GM19351 (cell line): ENCODE results near the gene ADAT3.

Experiments
- ATAC-seq: cut with Tn5 transposase; IDR thresholded peaks from one replicate; pipeline ENCODE4 v1.9.1; 2021; ENCODE audit warnings: mild to moderate bottlenecking, moderate library complexity; ENCODE audit not compliant: unreplicated experiment

The ADAT3 gene

DNA sequence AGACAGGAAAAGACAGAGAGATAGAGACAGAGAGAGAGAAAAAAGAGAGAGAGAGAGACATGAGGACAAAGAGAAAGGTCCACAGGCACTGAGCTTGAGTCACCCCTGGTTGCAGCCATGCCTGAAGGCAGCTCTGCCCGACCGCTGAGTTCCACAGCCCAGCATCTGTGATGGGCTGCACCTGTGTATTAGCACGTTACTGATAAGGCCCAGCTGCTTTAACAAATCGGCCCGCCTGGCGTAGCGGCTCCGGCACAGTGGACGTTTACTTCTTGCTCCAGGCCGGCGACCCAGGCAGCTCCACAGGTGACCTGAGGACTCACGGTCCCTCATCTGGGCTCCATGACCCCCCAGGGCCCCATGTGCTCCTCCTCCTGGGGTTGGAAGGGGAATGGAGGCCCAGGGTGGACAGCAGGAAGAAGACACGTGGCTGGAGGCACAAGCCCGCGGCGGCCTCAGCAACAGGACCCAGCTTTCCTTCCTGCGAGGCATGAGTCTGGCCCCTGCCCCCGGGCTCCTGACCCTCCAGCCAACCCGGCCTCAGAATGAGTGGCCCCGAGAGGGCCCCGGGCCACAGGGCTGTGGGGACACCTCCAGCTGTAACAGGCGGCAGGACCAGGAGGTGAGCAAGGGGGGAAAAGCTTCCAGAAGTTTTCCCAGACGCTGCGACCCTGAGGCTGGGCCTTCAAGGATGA lies 31.9 kb downstream of the ADAT3 start:
- no peak for ATAC-seq

DNA sequence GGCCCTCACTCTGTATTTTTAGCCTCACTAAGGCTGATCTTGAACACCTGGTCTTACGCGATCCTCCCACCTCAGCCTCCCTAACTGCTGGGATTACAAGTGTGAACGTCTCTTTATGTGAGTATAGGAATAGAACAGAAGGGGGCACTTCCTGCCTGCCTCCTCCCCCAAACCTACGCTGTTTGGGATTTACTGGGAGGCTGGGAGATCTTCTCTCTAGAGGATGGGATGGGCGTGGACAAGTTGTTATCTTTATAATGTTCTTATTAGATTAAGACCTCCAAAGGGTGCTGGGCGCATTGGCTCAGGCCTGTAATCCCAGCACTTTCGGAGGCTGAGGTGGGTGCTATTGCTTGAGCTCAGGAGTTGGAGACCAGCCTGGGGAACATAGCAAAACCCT lies 32.9 kb downstream of the ADAT3 start:
- no peak for ATAC-seq

DNA sequence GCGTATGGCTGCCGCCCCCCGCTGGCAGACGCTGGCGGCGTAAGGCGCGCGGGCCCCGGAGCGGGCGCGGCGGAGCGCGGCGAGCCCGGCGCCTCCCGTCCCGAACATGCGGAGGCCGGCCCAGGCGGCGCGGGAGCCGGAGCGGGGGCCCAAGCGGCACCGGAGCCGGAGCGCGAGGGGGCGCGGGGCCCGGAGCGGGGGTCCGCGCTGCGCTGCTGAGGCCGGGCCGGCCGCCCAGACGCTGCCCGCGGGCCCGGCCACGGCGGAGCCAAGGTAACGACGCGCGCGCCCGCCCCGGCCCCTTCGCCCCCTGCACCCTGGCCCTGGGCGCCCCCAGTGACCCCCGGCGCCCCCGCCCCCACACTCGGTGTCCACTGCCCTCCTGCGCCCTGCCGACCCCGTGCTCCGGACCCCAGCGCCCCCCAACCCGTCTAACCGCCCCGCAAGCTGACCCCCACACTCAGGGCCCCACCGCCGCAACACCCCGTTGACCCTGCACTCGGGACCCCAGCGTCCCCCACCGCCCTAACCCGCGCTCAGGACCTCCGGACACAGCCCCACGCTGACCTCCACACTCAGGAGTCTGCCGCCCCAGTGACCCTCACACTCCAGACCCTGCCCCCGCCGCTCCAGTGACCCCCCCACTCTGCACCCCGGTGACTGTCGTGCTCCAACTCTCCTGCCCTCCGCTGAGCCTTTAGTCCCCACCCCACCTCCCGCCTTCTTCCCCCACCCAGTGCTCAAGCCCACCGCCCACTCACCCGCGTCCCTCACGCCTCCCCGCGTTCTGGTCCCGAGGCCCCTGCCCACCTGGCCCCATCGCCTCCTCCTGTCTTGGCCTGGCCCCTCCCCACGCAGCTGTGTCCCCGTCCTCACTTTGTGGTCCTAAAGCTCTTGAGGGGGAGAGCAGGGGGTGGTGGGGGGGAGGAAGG lies 36.2 kb downstream of the ADAT3 start, which contains the start of gene CSNK1G2:
Gene CSNK1G2, plus strand, starts transcription at position 27 of the 932 bp plus-strand sequence. CDS start 28,601 bp downstream, outside the sequence.
- no peak for ATAC-seq

DNA sequence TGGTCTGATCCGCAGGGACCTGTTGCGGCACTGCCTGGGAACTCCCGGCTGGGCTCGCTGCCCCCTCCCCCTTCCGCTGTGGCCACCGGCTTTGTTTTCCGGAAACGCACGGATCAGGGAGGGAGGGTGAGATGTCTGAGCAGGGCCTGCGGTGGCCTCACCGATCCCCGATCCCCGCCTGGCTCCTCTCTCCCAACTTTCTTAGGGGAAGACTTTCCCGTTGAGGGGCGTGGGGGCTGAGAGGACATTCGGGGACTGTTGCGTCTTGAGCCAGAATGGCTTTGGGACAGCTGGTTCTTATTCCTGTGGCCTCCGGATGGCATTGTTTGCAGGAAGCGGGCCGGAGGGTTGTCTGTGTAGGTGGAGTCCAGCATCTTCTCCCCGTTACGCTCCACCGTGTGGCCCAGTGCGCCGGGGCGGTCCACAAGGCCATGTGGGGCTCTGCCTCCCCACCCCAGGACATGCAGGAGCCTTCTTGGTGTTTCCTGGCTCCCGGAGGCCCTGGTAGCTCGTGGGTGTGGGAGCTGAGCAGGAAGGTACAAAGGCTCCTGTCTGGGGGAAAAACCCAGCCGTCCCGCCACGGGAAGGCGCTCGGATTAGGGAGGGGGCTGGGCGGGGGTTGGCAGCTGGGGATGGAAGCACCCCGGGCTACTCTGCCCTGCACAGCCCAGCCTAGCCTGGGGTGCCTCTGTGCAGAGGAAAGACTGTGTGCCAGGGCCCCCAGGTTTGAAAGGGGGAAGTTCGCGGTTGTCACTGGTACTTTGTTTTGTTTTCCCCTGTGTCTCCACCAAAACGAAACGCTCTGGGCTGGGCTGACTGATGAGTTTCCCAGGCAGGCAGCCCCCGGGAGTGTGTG lies 37.1 kb downstream of the ADAT3 start:
- ATAC-seq, result no peak

DNA sequence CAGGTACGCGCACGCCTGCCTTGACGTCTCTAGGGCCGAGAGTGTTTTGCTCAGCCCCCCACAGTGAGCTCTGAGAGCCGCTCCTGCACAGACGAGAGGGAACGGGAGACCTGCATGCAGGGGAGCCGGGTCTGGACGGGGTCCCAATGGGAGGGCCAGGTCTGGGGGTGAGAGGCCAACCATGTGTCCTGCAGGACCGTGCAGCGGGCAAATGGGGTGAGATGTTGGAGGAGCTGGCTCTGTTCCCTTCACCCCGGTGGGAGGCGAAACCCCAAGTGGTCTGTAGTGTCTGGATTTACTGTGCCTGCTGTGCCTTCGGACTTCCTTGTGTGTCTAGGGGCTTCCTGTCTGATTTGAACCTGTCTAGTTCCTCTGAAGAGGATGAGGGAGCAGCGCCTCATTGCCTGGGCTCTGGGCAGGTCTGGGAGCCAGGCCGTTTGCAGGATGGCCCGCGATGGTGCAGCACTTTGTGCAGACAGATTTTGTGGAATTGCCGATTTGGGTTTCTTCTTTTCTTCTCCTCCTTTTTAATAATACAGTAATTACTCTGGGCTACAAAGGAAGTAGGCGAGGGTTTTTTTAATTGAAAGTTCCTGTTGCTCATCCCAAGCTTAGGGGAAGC lies 37.8 kb downstream of the ADAT3 start:
- ATAC-seq, result no peak

DNA sequence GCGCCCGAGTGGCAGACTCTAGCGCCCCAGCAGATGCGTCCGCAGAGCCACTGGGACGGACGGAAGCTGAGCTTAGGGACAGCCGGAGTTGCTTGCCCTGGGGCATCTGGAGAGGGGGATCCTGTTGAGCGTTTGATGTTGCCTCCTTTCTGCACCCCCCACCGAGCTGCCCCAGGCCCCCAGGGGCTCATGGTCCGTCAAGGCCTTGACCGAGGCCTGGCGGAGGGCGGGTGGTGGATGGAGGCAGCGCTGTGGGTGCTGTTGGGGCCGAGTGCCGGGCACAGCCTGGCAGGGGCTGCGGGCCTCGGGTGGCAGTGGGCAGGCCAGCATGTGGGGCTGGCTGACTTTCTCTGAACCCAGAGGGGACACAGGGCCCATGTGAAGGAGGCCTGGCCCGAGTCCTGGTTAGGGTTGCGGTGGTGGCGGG lies 38.5 kb downstream of the ADAT3 start:
- no peak for ATAC-seq

DNA sequence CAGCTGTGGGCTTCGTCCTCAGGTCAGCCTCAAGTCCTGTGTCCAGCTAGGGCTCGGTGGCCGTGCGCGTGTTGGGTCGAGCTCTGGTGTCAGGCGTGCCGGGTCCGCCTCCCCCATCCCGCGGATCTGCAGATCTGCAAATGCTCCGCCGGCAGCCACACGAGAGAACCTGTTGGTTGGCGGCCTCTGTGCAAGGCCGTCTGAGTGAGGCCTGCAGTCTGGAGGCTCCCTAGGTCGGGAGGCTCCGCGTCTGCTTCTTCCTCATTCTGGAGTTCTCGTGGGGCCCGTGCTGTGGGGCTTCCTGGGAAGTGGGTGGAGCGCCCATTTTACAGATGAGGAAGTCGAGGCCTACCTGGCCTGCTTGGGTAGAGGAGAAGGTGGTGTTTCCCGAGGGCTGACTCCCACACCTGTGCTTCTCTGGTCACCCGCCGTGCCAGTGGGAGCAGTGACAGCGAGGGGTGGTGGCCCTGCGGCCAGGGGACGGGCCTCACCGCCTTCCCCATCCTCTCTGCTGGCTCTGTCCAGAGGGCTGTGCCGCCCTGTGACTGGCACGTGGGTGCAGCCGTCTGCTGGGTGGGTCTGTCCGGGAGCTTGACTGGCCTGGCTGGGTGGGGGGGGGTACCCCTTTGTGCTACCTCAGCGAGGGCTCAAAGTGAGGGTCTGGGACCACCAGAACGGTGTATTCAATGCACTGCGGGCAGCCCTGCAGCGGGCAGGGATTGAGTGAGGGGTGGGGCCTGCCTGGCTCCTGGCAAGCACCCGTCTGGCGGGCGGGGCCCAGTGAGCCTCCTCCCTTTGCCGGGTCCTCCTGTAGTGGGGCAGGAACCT lies 39.1 kb downstream of the ADAT3 start:
- ATAC-seq, result no peak

DNA sequence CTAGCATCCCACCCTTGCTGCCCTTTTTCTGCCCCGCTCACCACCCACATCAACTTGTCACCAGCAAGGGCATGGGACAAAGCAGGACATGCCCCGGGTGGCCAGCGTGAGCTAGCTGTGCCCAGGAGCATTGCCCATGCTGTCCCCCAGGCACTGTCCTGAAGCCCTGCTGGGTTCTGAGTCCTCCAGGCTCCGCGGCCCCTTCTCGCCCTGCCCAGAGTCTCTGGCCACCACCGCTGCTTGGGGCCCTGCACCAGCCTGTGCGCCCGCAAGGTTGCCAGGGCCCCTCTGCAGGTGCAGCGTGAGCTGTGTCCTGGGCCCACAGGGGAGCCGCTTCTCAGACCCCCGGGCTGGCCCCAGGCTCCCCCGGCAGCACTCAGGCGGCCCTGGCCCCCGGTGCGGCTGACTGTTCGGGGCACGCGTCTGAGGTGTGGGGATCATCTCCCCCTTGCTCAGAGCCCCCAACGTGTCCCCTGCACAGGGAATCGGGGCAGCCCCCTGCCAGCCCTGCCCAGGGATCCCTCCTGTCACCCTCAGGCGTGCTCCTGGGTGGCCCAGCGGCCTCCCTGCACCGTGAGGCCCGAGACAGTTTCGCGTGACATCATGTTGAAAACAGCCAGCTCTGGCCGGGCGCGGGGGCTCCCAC lies 39.8 kb downstream of the ADAT3 start:
- no peak for ATAC-seq

DNA sequence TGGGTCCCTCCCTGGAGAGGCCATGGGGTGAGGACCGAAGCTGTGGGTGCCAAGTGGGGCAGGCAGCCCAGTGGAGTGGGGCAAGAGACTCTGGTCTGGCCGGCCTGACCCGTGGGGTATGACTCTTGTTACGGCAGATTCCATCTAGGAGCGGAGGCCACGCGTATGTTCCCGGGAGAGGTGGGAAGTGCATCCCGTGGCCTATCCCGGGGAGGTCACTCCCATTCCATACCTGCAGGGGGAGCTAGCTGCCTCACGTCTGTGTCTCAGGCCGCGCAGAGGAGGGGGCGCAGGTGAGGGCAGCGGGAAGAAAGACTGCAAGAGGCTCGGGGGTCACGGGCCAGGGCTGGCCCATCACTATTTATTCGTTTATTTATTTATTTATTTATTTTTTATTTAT lies 40.7 kb downstream of the ADAT3 start:
- ATAC-seq, result no peak

DNA sequence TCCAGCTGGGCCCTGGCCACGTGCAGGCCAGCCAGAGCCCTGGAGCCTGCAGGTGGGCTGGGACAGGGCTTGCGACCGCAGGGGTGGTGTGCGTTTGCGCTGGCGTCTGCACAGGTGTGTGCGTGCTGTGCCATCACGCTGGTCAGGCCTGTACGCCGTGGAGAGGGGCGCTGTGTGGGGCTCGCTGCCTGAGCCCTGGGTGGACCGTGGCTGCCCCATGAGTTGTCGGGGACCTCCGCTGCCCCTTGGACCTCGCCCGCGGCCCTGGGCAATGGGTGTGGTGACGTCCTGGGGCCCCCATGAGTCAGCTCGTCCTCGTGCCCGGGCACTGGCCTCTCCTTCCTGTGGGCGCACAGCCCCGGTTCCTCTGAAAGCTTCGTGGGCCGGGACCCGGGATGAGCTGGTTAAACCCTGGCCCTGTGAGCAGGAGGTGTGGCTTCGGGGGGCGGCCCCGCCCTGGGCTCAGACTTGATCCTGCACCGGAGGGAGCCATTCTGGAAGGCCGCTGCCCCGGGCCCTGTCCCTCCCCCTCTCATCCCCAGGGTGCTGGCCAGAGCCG lies 42.5 kb downstream of the ADAT3 start:
- no peak for ATAC-seq

DNA sequence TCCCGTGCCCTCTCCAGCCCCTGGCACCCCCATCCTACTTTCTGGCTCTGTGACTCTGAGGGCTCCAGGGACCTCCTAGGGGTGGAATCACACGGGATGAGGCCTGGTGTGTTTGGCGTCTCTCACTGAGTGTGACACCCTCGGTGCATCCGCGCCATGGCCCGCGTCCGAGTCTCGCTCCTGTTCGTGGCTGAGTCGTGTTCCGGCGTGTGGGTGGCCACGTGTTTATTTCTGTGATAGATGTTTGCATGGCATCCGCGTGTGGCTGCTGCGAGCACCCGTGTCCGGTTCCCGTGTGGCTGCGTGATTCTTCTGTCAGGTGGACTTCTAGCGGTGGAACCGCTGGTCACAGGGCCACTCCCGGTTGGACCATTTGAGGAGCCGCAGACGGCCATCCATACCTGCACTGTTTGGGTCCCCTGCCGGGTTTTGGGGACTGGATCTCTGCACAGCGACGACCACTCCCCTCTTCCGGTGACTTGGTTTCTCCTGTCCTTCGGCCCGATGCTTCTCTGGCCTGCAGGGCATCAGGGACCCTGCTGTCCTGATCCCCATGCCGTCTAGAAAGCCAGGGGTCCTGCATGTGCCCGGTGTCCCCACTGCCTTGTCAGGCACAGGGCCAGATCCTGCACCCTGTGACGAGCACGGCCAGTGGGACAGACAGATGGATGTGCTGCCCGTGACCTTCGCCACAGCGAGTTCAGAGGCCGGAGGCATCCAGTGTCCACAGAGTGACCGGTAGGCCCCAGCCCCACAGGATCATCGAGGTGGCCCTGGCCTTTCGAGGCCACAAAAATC lies 44.3 kb downstream of the ADAT3 start:
- ATAC-seq, result no peak

DNA sequence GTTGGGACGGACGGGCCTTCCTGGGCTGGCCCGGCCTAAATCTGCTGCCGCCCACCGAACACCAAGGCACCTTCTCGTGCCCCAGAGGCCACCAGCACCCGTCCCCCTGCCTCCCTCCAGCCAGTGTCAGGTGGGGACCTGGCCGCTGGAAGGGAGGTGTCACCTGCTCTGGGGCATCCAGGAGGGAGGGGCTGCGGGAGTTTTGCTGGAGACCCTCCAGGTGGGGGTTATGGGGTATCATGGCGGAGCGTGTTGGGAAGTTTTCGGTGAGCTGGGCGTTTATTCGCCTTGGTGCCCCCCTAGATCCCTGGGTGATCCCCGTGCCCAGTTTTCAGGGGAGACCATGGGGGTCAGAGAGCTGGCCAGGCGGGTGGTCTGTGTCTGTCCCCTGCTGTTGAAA lies 45.4 kb downstream of the ADAT3 start:
- no peak for ATAC-seq

DNA sequence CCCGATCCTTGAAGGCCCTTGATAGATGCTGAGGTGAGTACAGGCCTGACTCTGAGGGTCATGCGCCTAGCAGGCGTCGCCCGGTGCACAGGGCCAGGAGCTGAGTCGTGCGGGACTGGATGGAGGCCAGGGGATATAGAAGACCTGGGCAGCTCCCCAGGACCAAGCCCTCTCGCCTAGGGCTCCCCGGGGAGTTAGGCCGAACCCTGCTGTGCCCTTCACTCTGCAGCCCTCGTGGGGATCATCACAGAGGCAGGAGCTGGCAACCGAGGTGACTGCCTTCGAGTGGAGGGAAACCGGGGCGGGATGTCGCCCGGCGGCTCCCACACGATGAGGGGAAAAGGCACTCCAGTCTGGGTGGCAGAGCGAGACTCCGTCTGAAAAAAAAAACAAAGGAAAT lies 47.4 kb downstream of the ADAT3 start:
- ATAC-seq, result no peak

DNA sequence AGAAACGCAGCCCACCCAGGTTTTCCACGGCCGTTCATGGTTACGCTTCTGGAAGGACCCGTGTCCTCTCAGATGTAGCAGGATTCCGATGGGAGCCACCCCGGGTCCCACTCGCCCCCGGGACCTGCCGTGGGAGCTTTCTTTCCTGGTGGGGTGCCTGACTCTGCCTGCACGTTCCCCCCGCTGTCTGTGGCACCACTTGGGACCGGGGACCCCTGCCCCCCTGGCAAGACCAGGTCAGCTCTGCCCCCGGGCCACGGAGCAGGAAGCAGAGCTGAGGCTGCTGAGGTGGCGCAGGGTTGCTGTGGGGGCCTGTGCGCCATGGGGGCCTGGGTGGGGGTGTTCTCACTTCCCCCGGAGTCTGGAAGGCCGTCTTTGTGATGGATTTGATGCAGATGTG lies 47.8 kb downstream of the ADAT3 start:
- no peak for ATAC-seq

DNA sequence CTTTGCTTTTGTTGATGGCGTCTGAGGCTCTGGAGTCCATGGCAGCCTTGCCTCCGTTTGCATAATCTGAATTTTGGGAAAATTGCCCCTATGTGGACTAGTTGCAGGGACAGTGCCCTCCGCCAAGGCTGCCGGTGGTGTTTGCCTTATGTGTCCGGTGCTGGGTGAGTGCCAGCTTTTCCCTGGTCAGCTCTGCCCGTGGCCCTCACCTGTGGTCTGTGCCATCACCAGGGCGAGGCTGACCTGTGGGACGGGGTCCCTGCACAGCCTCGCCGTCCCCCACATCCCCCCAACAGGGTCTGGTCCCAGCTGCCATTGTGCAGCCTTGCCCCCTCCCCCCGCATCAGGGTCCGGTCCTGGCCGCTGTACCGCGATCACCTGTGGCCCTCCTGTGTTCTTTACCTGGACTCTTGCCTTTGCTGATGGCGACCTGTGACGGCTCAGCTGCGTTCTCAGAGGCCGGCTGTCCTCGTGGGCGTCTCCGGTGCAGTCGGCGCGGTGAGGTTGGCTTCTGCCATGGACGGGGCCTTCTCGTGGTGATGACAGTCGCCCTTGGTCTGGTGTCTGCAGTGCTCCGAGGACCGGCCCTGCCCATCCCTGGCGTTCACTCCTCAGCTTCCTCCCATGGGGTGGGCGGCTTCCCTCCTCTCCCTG lies 48.4 kb downstream of the ADAT3 start:
- ATAC-seq, result no peak

DNA sequence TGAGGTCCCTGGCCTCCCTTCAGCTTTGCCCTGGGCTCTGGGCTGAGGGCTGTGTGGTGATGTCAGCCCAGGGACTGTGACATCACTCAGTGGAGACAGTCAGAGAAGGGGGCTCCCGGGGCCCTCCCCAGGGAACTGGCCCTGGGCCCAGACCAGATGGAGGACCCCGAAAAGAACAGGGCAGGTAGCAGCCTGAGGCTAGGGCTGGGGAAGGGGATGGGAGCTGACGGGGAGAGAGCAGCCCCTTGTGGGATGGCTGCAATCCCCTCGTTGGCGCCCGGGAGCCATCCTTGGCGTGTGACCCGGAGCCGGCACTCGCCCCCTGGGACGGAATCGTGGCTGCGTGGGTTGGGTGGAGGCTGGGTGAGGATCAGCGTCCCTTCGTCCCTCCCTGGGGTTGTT lies 49.3 kb downstream of the ADAT3 start:
- no peak for ATAC-seq

DNA sequence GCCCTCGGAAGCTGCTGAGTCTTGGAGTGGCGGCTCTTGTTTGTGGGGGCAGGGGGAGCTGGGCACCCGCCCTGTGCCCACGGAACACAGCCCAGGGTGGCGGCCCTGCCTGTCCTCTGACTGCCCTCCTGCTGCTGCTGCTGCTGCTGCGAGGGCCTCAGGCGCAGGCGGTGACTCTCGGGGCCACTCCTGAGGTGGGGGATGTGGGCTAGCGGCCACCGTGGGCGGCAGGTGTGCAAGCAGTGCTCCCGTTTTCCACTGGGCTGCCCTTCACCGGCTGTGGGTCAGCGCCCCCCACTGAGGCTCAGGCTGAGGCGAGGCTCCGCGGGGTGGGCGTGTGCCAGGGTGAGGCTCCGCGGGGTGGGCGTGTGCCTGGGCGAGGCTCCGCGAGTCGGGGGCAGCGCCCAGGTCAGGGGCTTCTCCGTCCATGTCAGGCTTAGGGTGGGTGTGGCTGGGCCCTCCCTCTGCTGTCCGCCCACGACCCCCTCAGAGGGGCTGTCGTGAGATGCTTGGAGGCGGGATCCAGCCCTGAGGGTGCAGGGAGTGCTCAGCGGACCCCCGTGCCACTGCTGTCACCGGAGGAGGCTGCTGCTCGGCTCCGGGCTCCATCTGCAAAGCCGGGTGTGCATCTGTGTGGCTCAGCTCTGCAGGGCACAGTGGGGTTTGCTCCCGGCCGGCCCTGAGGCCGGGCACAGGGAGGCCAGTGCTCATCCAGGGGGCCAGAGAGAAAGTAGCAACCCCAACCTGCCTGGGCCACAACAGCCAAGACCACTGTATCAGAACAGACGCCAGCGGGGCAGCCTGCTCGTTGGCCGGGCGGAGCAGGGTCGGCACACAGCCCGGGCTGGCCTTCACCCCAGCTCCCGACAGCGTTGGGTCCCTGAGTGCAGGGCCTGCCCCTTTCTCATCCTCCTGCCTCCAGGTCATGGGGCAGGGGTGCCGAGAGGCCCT lies 50.2 kb downstream of the ADAT3 start:
- ATAC-seq, result no peak
